Gastroesophageal sphincter (tissue), 4 donors: ENCODE data around the gene NHS. TPM values are rescaled to one million over a fixed set of nuclear protein-coding genes. Genes with fewer than 3 reads are reported as not detected.

ENCODE experiments used
- ATAC-seq: fragments of 150-250 bp; one replicate; pipeline ENCODE4 v1.9.1; 2016; ENCODE audit warnings: mild to moderate bottlenecking, moderate library complexity
- H3K27ac ChIP-seq, 4 donors: fragments of 200-600 bp; sonication (generic) in 3 of 4; 1 replicate in 3 of 4; 2 replicates in 1 of 4; pipeline ENCODE4 v1.5.1; 2016 to 2019
- H3K27me3 ChIP-seq: fragments of 200-600 bp; sonication (generic); one replicate; pipeline ENCODE4 v1.5.1; 2019
- H3K36me3 ChIP-seq, 2 donors: fragments of 200-600 bp; sonication (generic); one replicate each; pipeline ENCODE4 v1.5.1; 2019; ENCODE audit warnings: control low read depth in 1 of 2
- H3K4me1 ChIP-seq, 3 donors: fragments of 200-600 bp; sonication (generic); 1 replicate in 2 of 3; 2 replicates in 1 of 3; pipeline ENCODE4 v1.5.1; 2016 to 2019; ENCODE audit warnings: control low read depth in 2 of 3
- H3K4me3 ChIP-seq, 2 donors: fragments of 200-600 bp; sonication (generic); one replicate each; pipeline ENCODE4 v1.5.1; 2019; ENCODE audit warnings: mild to moderate bottlenecking in 1 of 2, moderate library complexity in 1 of 2
- H3K9me3 ChIP-seq, 3 donors: fragments of 200-600 bp; sonication (generic); one replicate each; pipeline ENCODE4 v1.5.1; 2017 to 2019; ENCODE audit warnings: control low read depth in 2 of 3
- CTCF ChIP-seq, 4 experiments: fragments of 200-600 bp in 2 of 4; fragments of 450-650 bp in 2 of 4; sonication (generic) in 1 of 4; IDR thresholded peaks; one replicate each; pipeline ENCODE4 v1.5.1; 2017 to 2019; ENCODE audit warnings: antibody characterized with exemption in 4 of 4, mild to moderate bottlenecking in 2 of 4, moderate library complexity in 2 of 4
- EP300 ChIP-seq: sonication (generic); formaldehyde crosslinking; IDR thresholded peaks from one replicate; pipeline ENCODE4 v1.6.1; 2017; ENCODE audit warnings: antibody characterized with exemption, mild to moderate bottlenecking
- POLR2A ChIP-seq, 2 donors: fragments of 450-650 bp; IDR thresholded peaks; one replicate each; pipeline ENCODE4 v1.6.1; 2017; ENCODE audit warnings: antibody characterized with exemption in 2 of 2, mild to moderate bottlenecking in 2 of 2, moderate library complexity in 1 of 2
- POLR2AphosphoS5 ChIP-seq: sonication (generic); formaldehyde crosslinking; IDR thresholded peaks from one replicate; pipeline ENCODE4 v1.6.1; 2017; ENCODE audit warnings: antibody characterized with exemption
- WGBS, 2 donors: methylation state at CpG; one replicate each; pipeline ENCODE4 v1.1.5; 2018; ENCODE audit warnings: low coverage in 1 of 2; 5-methylcytosine and 5-hydroxymethylcytosine counted together
- total RNA-seq, 4 donors: library from RNA; depleted of rRNA; stranded (reverse); fragments of >200 nt; gene quantifications; one replicate each; pipeline ENCODE4 v1.1.0, GENCODE V29; 2016

Gene NHS
- total RNA-seq, 4 donors from 2014 or later, result 4.7 to 12.3 (median 6.6) TPM

- TF ChIP-seq EP300 (no peak), POLR2A (IDR thresholded peaks at IDR 0.05) (no peak), CTCF (IDR thresholded peaks at IDR 0.05) (no peak), POLR2AphosphoS5 (no peak)
- no peaks in the 10 kb centered on the region for H3K4me1 ChIP-seq
- no peak overlapping the region for H3K4me3 ChIP-seq
- H3K9me3 ChIP-seq, result no peaks in the 10 kb centered on the region
- no peaks in the 10 kb centered on the region for H3K36me3 ChIP-seq
- H3K27ac ChIP-seq, result no peak overlapping the region
- no peaks in the 10 kb centered on the region for H3K27me3 ChIP-seq
- 25% methylated on average over 1 of the region's 1 CpG; no CpG with 5 or more reads in 1 of the 2 donors for WGBS, 2 donors
- ATAC-seq, result no peak
These were observed 50.6 kb downstream of the NHS start for GRCh38 chrX:17425551-17425950.

GRCh38 chrX:17431171-17431570 is 56.2 kb downstream of the NHS start:
- no peaks in the 10 kb centered on the region for H3K36me3 ChIP-seq
- WGBS, 2 donors, result 17% methylated on average over 1 of the region's 1 CpG; no CpG with 5 or more reads in 1 of the 2 donors
- TF ChIP-seq POLR2AphosphoS5 (no peak), POLR2A (IDR thresholded peaks at IDR 0.05) (no peak), EP300 (no peak), CTCF (IDR thresholded peaks at IDR 0.05) (no peak)
- H3K27ac ChIP-seq, result no peak overlapping the region
- no peaks in the 10 kb centered on the region for H3K9me3 ChIP-seq
- ATAC-seq, result no peak
- no peaks in the 10 kb centered on the region for H3K27me3 ChIP-seq
- no peaks in the 10 kb centered on the region for H3K4me1 ChIP-seq
- no peak overlapping the region for H3K4me3 ChIP-seq

GRCh38 chrX:17432158-17432557 is 57.2 kb downstream of the NHS start:
- H3K9me3 ChIP-seq, result no peaks in the 10 kb centered on the region
- WGBS, 2 donors, result 38 to 55% methylated on average over 1 of the region's 1 CpG
- no peaks in the 10 kb centered on the region for H3K36me3 ChIP-seq
- H3K4me1 ChIP-seq, result no peaks in the 10 kb centered on the region
- H3K27ac ChIP-seq, result no peak overlapping the region
- no peak overlapping the region for H3K4me3 ChIP-seq
- TF ChIP-seq POLR2A (IDR thresholded peaks at IDR 0.05), result no peak
- no peak for TF ChIP-seq EP300
- TF ChIP-seq POLR2AphosphoS5, result no peak
- no peak for ATAC-seq
- H3K27me3 ChIP-seq, result no peaks in the 10 kb centered on the region

GRCh38 chrX:17433965-17434364 is 59.0 kb downstream of the NHS start:
- Histone ChIP-seq H3K27me3 (no peaks in the 10 kb centered on the region), H3K36me3 (no peaks in the 10 kb centered on the region), H3K27ac (no peak overlapping the region), H3K9me3 (no peaks in the 10 kb centered on the region), H3K4me3 (no peak overlapping the region), H3K4me1 (no peaks in the 10 kb centered on the region)
- TF ChIP-seq CTCF (IDR thresholded peaks at IDR 0.05), result no peak
- no peak for TF ChIP-seq EP300
- TF ChIP-seq POLR2AphosphoS5, result no peak
- TF ChIP-seq POLR2A (IDR thresholded peaks at IDR 0.05), result no peak
- no peak for ATAC-seq
- WGBS, 2 donors, result 90 to 100% methylated on average over 1 to 3 of the region's 3 CpGs

DNA sequence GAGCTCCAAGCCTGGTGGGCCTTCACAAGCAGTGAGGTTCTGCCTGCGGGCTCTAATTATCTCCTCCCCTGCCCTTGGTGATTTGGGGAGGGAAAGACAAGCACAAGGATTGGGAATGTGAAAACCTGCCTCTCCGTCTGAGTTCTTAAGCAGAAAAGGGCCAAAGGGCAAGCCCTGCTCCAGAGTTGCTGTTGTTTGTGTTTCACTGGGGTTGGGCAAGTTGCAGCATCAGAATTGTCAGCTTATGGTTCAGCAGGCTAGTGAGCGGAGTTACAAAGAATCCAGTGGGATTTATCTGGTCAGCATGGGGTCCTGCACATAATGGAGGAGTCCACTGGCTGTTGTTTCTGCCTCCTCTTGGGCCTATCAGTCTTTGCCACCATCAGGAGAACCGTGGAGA is 60.5 kb downstream of the NHS start:
- no peak for ATAC-seq
- Histone ChIP-seq H3K4me3 (no peak overlapping the region), H3K27ac (no peak overlapping the region), H3K9me3 (no peaks in the 10 kb centered on the region), H3K36me3 (no peaks in the 10 kb centered on the region), H3K4me1 (no peaks in the 10 kb centered on the region), H3K27me3 (no peaks in the 10 kb centered on the region)
- WGBS, 2 donors, result no CpG with 5 or more reads among the region's 4 CpGs
- TF ChIP-seq EP300, result no peak

DNA sequence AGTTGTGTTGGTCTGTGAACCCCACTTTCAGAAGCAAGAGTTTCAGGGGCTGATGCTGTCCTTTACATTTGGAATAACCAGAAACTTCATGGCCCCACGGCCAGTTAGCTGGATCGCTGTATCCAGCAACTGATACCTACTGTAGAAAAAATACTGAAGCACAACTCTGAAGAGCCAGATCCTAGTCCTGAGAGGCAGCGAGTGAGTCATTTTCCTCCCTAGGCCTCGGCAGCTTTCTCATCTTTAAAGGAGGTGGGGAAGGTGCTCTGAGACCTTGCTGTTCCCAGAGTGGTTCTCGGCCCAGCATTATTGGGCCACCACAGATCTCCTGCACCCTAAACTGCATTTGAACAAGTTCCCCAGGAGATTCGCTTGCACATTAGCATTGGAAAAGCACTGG is 63.2 kb downstream of the NHS start:
- Histone ChIP-seq H3K4me3 (no peak overlapping the region), H3K27ac (no peak overlapping the region), H3K9me3 (no peaks in the 10 kb centered on the region), H3K27me3 (no peaks in the 10 kb centered on the region), H3K4me1 (no peaks in the 10 kb centered on the region), H3K36me3 (no peaks in the 10 kb centered on the region)
- ATAC-seq, result no peak
- WGBS, 2 donors, result 82% methylated on average over 2 of the region's 6 CpGs; no CpG with 5 or more reads in 1 of the 2 donors
- TF ChIP-seq POLR2AphosphoS5 (no peak), CTCF (IDR thresholded peaks at IDR 0.05) (no peak), POLR2A (IDR thresholded peaks at IDR 0.05) (no peak), EP300 (no peak)
